Osteocyte (in vitro differentiated cells): ENCODE results near the gene CPEB1. TPM values are rescaled to one million over a fixed set of nuclear protein-coding genes. Genes with fewer than 3 reads are reported as not detected.

Experiments
- DNase-seq: peaks from one replicate; pipeline ENCODE4 v3.0.0; 2021; ENCODE audit warnings: mixed read lengths; ENCODE audit not compliant: unreplicated experiment; ENCODE audit errors: extremely low spot score
- H3K27ac Mint-ChIP-seq: one replicate; pipeline ENCODE4 v1.8.0; 2021; ENCODE audit warnings: mild to moderate bottlenecking, mixed read lengths; ENCODE audit not compliant: unreplicated experiment
- H3K27me3 Mint-ChIP-seq: one replicate; pipeline ENCODE4 v1.8.0; 2021; ENCODE audit warnings: mixed read lengths; ENCODE audit not compliant: unreplicated experiment
- H3K36me3 Mint-ChIP-seq: one replicate; pipeline ENCODE4 v1.8.0; 2021; ENCODE audit warnings: mixed read lengths; ENCODE audit not compliant: unreplicated experiment
- H3K4me1 Mint-ChIP-seq: one replicate; pipeline ENCODE4 v1.8.0; 2021; ENCODE audit warnings: mixed read lengths; ENCODE audit not compliant: unreplicated experiment
- H3K4me3 Mint-ChIP-seq: one replicate; pipeline ENCODE4 v1.8.0; 2021; ENCODE audit warnings: mild to moderate bottlenecking, moderate library complexity, mixed read lengths; ENCODE audit not compliant: unreplicated experiment
- H3K9me3 Mint-ChIP-seq: one replicate; pipeline ENCODE4 v1.8.0; 2021; ENCODE audit warnings: mixed read lengths; ENCODE audit not compliant: unreplicated experiment
- CTCF ChIP-seq: fragments of 200-600 bp; sonication (generic); IDR thresholded peaks from 2 replicates; pipeline ENCODE4 v1.5.0; 2021; ENCODE audit warnings: antibody characterized with exemption, mild to moderate bottlenecking, moderate library complexity
- total RNA-seq: library from RNA; stranded (reverse); gene quantifications from 2 replicates; pipeline ENCODE4 v1.2.1, GENCODE V29; 2021

CPEB1 gene
- total RNA-seq, 1 donor from 2014 or later, result 0.13 TPM

- Mint-ChIP-seq H3K27ac (no peak overlapping the region), H3K4me1 (peaks cover 5% of the 10 kb centered on the region), H3K36me3 (no peaks in the 10 kb centered on the region), H3K27me3 (peaks cover 27% of the 10 kb centered on the region), H3K4me3 (no peak overlapping the region), H3K9me3 (no peaks in the 10 kb centered on the region)
- DNase-seq, result no peak
- no peak for TF ChIP-seq CTCF
Measured at GRCh38 chr15:82575335-82575734, 71.8 kb downstream of the CPEB1 start.

- no peak for TF ChIP-seq CTCF
- Mint-ChIP-seq H3K36me3 (no peaks in the 10 kb centered on the region), H3K4me3 (no peak overlapping the region), H3K27me3 (peaks cover 31% of the 10 kb centered on the region), H3K27ac (no peak overlapping the region), H3K9me3 (no peaks in the 10 kb centered on the region), H3K4me1 (peaks cover 5% of the 10 kb centered on the region)
- no peak for DNase-seq
Measured at GRCh38 chr15:82572986-82573385, 74.2 kb downstream of the CPEB1 start.

GRCh38 chr15:82572311-82572710 lies 74.9 kb downstream of the CPEB1 start:
- no peaks in the 10 kb centered on the region for H3K9me3 Mint-ChIP-seq
- peaks cover 5% of the 10 kb centered on the region for H3K4me1 Mint-ChIP-seq
- TF ChIP-seq CTCF, result no peak
- H3K27ac Mint-ChIP-seq, result no peak overlapping the region
- peak overlapping the region; percentile 51 for H3K4me3 Mint-ChIP-seq
- peaks cover 31% of the 10 kb centered on the region for H3K27me3 Mint-ChIP-seq
- no peak for DNase-seq
- no peaks in the 10 kb centered on the region for H3K36me3 Mint-ChIP-seq

- Mint-ChIP-seq H3K27me3 (peaks cover 31% of the 10 kb centered on the region), H3K4me3 (peak overlapping the region; percentile 51), H3K27ac (no peak overlapping the region), H3K36me3 (no peaks in the 10 kb centered on the region), H3K9me3 (no peaks in the 10 kb centered on the region), H3K4me1 (peaks cover 5% of the 10 kb centered on the region)
- TF ChIP-seq CTCF, result no peak
- no peak for DNase-seq
Measured at GRCh38 chr15:82571722-82572222, 75.4 kb downstream of the CPEB1 start.

GRCh38 chr15:82570721-82571508 lies 76.2 kb downstream of the CPEB1 start:
- Mint-ChIP-seq H3K27ac (no peak overlapping the region), H3K27me3 (peaks cover 33% of the 10 kb centered on the region), H3K9me3 (no peaks in the 10 kb centered on the region), H3K4me1 (peaks cover 5% of the 10 kb centered on the region), H3K36me3 (no peaks in the 10 kb centered on the region), H3K4me3 (no peak overlapping the region)
- DNase-seq, result peak; percentile 72
- TF ChIP-seq CTCF, result no peak
